T-helper 2 cell treated with Interferon-gamma antibody and Interleukin-4, amounts not matched to agents 5 μg/mL and 100 μg/mL, for 36 hours (primary cell): ENCODE results near the gene ANKS3.
A peak's percentile ranks its signal among the peaks of the same experiment; 100 is the strongest.

Source experiments
- DNase-seq: peaks from one replicate; pipeline ENCODE4 v3.0.0; 2021; ENCODE audit warnings: low spot score
- H3K27ac Mint-ChIP-seq: one replicate; pipeline ENCODE4 v1.8.0; 2021; ENCODE audit warnings: mild to moderate bottlenecking, mixed read lengths
- H3K27me3 Mint-ChIP-seq: one replicate; pipeline ENCODE4 v1.8.0; 2021; ENCODE audit warnings: low read depth, mixed read lengths
- H3K36me3 Mint-ChIP-seq: one replicate; pipeline ENCODE4 v1.8.0; 2021; ENCODE audit warnings: low read depth, mixed read lengths
- H3K4me1 Mint-ChIP-seq: one replicate; pipeline ENCODE4 v1.8.0; 2021; ENCODE audit warnings: low read depth, mixed read lengths
- H3K4me3 Mint-ChIP-seq: one replicate; pipeline ENCODE4 v1.8.0; 2022; ENCODE audit warnings: mild to moderate bottlenecking, moderate library complexity, mixed read lengths
- H3K9me3 Mint-ChIP-seq: one replicate; pipeline ENCODE4 v1.8.0; 2021; ENCODE audit warnings: mixed read lengths

Gene ANKS3

DNA sequence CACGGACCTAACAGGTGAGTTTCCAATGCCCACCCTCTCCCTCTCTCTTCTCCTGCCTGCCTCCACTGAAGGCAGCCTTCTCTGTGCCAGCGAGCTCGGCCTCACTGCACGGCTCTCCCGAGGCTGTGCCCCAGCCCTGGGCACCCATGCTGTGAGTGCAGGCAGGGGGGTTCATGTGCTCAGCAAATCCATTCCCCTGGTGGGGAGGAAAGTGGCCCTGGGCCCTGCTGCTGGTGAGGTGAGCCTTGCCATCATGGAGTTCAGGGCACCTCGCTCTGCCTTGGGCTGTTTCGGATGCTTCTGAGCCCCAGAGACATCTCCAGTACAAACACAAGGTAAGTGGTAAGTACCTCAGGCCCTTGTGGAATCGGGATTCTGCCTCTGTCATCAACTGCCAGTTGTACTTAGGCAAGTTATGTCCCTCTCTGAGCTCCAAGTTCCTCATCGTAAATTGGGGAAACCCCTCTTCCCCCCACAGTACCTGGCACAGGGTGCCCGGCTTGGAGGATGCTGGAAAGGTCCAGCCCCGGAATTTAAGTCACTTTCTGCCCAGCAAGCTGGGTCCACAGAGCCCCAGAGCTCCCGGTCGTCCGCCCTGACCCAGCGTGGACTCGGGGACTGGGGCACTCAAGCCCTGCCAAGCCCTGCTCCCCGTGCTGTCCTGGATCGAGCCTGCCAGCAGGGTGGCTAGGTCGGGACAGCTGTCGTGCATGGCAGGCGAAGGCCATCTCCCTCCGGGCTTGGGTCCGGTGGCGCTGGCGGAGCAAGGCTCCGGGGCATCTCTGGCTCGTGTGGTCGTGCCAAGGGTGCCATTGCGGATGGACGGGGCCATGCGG, 41.4 kb downstream of the ANKS3 start:
- Mint-ChIP-seq H3K27ac (peak overlapping the region; percentile 83), H3K9me3 (no peaks in the 10 kb centered on the region), H3K27me3 (no peaks in the 10 kb centered on the region), H3K4me3 (peak overlapping the region; percentile 82), H3K4me1 (no peaks in the 10 kb centered on the region), H3K36me3 (peaks cover 10% of the 10 kb centered on the region)
- DNase-seq = no peak

DNA sequence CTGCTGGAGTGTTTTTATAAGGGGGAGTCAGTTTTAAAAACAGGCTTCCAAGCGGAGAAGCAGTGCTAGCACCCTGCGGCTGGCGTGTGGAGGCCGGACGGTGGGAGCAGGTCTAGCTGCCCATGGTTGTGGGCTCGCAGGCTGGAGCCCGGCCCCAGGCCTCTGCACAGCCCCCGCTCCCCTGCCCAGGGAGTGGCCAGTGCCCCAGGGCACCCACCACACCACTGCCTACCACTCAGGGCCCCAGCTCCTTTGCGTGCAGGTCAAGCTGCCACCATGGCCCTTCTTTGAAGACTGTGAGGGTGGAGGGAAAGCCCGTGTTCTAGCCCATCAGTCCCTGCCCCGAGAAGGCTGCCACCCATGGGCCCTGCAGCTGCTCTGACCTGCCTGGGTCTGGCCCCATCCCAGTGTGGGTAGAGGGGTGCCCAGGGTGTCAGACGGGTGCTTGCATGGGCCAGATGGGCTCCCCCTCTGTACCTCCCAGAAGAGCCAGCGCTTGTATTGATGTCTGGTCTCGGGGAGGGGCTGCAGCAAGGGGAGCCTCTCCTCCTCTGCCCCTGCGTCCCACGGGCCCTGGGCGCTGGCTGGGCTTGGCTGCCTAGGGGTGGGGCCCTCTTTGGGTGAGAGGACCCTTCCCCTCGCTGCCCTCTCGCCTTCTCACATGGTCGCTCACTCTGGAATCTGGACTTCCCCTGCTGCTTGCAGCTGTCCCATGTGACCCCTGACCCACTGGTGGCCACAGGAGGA, 42.2 kb downstream of the ANKS3 start:
- Mint-ChIP-seq H3K36me3 (peaks cover 13% of the 10 kb centered on the region), H3K4me1 (no peaks in the 10 kb centered on the region), H3K27me3 (no peaks in the 10 kb centered on the region), H3K27ac (peak overlapping the region; percentile 62), H3K4me3 (peak overlapping the region; percentile 60), H3K9me3 (no peaks in the 10 kb centered on the region)
- no peak for DNase-seq

DNA sequence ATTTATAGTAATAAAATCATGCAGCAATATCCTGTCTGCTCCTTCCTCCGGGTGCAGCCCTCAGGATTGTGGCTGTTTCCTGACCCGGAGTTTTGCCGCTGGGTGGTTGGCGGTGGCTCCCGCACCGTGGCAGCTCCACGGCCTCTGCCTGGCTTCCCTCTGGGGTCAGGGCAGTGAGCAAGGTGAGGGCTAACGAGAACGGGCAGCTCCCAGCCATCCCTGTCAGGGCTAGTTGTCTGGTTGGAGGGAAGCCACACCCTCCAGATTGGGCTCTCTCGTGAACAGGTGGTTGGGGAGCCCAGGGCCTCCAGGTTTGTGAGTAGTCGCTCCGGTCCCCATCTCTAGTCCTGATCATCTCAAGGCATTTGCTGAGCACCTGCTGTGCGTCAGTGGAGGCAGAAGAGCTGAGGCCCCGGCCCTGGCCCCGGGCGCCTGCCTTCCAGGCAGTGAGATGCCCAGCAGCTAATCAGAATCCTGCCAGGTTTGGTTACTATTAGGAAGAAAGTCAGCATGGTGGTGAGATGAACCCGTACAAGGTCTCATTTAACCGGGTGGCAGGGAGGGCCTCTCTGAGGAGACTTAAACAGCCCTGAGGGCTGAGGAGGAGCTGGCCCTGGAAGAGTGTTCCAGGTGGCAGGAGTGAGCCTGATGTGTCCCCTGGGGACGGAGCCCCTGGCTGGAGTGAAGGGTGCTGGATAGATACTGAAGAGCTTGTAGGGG, 43.0 kb downstream of the ANKS3 start:
- peak overlapping the region; percentile 62 for H3K27ac Mint-ChIP-seq
- no peaks in the 10 kb centered on the region for H3K27me3 Mint-ChIP-seq
- peak overlapping the region; percentile 60 for H3K4me3 Mint-ChIP-seq
- peaks cover 14% of the 10 kb centered on the region for H3K36me3 Mint-ChIP-seq
- no peak for DNase-seq
- H3K9me3 Mint-ChIP-seq = no peaks in the 10 kb centered on the region
- H3K4me1 Mint-ChIP-seq = no peaks in the 10 kb centered on the region

DNA sequence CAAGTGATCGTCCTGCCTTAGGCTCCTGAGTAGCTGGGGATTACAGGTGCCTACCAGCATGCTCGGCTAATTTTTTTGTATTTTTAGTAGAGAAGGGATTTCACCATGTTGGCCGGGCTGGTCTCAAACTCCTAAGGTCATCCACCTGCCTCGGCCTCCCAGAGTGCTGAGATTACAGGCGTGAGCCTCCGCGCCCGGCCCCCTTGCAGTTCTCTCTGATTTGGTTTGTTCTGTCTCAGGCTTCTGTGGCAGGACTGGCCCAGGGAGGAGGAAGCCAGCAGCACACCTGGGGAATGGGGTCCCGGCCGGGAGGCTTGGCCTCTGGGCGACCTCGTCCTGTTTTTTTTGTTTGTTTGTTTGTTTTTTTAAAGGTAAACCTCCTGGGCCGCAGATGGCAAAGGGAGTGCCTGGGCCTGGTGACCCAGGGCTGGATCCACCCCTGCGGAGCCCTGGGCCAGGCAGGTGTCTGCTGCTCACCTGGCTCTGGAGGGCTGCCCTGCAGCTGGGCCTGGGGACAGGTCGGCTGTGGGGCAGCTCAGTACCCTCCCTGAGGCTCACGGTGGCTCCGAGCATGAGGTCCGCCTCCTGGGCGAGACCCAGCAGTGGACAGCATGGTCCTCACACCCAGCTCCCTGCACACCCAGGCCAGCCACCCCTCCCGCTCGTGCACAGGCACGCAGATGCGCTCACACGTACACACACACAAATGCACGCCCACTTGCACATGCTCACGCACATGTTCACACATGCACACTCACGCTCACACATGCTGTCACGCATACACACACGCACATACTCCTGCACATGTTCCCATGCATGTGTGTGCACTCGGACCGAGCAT, 44.0 kb downstream of the ANKS3 start:
- no peak overlapping the region for H3K4me3 Mint-ChIP-seq
- no peaks in the 10 kb centered on the region for H3K27me3 Mint-ChIP-seq
- H3K36me3 Mint-ChIP-seq = peaks cover 11% of the 10 kb centered on the region
- H3K4me1 Mint-ChIP-seq = no peaks in the 10 kb centered on the region
- DNase-seq = no peak
- no peaks in the 10 kb centered on the region for H3K9me3 Mint-ChIP-seq
- no peak overlapping the region for H3K27ac Mint-ChIP-seq

DNA sequence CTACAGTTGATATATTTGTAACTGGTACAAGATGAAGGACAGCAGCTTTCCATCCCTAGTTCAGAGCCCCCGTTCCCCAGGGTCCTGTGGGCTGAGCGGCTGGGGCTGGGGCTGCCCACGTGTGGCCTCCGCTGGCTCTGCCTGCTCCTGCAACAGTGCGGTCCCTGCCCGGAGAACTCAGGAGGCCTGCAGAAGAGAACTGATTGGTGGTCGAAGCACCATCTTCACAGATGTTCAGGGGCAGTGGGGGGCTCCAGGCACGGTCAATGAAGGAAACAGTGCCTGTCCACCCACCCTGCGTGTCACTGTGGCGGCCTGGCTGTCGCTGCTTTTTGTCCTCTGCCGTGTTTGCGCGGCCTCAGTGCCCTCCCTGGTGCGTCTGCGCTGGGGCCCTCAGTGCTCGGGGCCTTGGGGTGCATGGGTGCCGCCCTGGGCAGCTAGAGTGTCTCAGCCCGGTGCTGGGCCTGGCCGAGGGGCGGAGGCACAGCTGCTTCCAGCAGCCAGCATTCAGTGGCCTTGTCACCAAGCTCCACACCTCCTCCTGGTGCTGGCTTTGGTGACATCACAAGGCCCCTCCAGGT, 44.9 kb downstream of the ANKS3 start:
- H3K9me3 Mint-ChIP-seq = no peaks in the 10 kb centered on the region
- peaks cover 12% of the 10 kb centered on the region for H3K36me3 Mint-ChIP-seq
- DNase-seq = no peak

DNA sequence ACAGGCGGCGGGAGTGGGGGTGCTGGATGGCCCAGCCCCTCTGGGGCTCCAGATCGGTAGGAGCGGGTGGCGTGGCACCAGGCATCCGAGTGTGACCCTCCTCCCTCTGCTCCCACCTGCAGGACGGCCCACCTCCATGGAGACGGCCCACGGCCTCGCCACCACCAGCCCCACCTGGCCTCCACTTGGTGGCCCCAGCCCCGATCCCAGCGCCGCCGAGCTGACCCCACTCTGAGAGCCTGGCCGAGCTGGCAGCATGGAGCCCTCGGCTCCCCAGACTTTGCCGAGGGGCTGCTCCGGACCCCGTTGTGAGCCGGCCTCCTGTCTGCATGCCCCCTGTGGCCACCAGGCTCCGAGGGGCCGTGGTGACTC, 45.4 kb downstream of the ANKS3 start:
- no peak overlapping the region for H3K4me3 Mint-ChIP-seq
- no peak for DNase-seq
- H3K27me3 Mint-ChIP-seq = no peaks in the 10 kb centered on the region
- H3K4me1 Mint-ChIP-seq = no peaks in the 10 kb centered on the region
- peaks cover 12% of the 10 kb centered on the region for H3K36me3 Mint-ChIP-seq
- H3K9me3 Mint-ChIP-seq = no peaks in the 10 kb centered on the region
- H3K27ac Mint-ChIP-seq = no peak overlapping the region

More for the DNA sequence above, 44.9 kb downstream of the ANKS3 start:
- Mint-ChIP-seq H3K4me3 (no peak overlapping the region), H3K27ac (no peak overlapping the region), H3K4me1 (no peaks in the 10 kb centered on the region), H3K27me3 (no peaks in the 10 kb centered on the region)

DNA sequence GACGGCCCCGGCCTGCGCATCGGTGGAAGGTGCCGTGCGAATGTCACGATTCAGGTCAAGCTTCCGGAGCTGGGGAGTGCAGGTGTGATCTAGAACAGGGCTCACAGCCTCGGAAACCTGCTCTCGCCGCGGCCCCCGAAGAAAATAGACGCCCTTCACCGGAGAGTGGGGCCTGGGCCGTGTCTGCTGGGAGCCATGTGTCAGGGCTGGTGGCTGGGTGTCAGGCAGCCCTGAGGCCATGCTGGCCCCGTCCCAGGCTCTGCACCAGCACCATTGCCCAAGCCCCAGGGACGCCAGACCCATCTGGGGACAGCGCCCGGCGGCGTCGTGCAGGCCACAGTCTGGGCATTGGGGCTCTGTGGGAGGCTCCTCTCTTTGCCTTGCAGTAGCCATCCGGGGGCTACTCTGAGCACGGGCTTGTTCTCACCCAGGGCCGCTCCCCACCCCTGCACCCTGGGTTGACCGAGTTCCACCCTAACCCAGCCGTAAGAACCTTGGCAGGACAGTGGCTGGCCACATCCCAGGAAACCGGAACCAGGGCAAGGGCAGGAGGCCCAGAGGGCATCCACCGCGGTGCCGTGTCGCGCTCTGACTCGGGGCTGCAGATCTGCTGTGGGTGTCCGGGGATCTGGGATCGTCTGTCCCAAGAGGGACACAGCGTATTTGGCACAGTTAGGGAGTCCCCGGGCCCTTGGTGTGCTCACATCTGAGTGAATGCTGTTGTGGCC, 46.0 kb downstream of the ANKS3 start:
- H3K4me3 Mint-ChIP-seq = no peak overlapping the region
- no peaks in the 10 kb centered on the region for H3K27me3 Mint-ChIP-seq
- no peaks in the 10 kb centered on the region for H3K4me1 Mint-ChIP-seq
- H3K36me3 Mint-ChIP-seq = peaks cover 14% of the 10 kb centered on the region
- H3K9me3 Mint-ChIP-seq = no peaks in the 10 kb centered on the region
- H3K27ac Mint-ChIP-seq = no peak overlapping the region
- DNase-seq = no peak

DNA sequence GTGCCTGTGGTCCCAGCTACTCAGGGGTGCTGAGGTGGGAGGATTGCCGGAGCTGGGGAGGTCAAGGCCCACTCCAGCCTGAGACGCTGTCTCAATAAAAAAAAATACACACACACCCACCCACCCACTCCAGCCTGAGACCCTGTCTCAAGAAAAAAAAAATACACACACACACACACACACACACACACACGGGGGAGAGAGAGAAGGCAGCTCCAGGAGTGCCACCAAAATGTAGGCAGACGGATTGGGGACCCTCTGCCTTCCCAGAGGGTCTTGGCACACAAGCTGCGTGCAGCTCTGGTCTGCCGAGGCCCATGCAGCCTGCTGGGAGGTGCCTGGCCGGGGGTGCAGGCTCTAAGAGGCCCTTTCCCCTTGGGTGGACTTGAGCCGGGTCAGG, 46.7 kb downstream of the ANKS3 start:
- no peak overlapping the region for H3K27ac Mint-ChIP-seq
- no peaks in the 10 kb centered on the region for H3K9me3 Mint-ChIP-seq
- peaks cover 14% of the 10 kb centered on the region for H3K36me3 Mint-ChIP-seq
- H3K4me3 Mint-ChIP-seq = no peak overlapping the region
- H3K4me1 Mint-ChIP-seq = no peaks in the 10 kb centered on the region
- H3K27me3 Mint-ChIP-seq = no peaks in the 10 kb centered on the region
- DNase-seq = no peak

DNA sequence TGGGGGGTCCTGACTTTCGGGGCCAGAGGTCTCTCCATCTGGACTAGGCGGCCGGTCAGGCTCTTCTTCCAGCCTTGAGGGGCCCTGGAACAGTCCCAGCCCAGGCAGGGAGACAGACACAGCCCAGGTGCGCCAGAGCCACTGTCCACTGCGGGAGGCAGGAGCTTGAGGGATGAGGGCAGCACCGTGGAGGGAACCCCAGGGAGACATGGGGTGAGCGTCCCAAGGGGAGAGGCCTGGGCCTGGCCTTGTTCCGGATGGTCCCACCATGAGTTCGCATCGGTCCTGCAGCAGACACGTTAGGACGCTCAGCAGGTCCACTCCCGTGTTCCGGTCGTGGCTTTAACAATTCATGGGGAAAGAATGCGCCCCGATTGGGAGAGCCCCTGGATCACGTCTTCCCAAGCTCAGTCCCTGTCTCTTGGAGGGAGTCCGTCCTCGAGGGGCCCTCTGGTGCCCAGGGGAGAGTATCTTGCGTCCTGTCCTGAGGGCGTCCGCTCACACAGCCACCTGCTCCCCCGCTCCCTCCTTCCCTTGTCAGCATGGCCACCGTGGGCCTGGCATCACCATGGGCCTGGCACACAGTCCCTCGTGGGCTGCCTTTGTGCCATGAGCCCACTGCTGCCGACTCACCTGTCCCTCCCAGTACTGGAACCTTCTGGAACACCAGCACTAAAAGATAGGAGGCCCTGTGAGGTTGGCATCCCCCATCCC, 47.4 kb downstream of the ANKS3 start:
- Mint-ChIP-seq H3K36me3 (peaks cover 15% of the 10 kb centered on the region), H3K27me3 (no peaks in the 10 kb centered on the region), H3K4me1 (no peaks in the 10 kb centered on the region), H3K4me3 (no peak overlapping the region), H3K9me3 (no peaks in the 10 kb centered on the region), H3K27ac (no peak overlapping the region)
- no peak for DNase-seq

DNA sequence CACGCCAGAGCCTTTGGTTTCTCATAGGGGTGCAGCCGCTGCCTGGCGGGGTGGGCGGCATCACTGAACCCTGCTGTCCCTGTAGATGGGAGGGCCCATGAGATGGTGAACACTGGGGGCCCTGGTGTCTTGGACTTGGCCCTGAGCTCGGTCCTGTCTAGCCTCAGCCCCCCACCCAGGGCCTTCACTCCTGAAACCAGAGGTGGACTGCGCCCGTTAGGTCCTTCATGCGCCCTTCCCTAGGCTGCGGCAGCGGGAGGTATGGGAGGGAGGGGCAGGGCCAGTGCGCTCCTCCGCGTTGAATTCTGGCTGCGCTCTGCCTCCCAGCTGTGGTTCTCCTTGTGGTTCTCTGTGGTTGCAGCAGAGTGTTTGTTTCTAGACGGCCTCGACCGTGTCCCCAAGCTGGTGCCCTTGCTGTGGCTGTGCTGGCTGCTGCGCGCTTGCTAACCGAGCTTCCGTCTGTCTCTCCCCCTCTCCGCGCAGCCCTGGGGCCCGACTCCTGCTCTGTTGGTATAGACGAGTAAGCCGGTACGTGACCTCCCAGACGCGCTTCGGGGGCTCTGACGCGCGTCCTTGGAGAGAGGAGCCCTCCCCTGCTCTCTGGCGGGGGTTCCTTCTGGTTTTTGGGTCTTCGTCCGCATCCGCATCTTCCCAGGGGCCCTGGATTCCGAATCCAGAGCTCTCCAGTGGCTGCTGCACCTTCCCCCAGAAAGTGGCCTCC, 48.1 kb downstream of the ANKS3 start:
- Mint-ChIP-seq H3K4me3 (no peak overlapping the region), H3K36me3 (peaks cover 16% of the 10 kb centered on the region), H3K27me3 (no peaks in the 10 kb centered on the region), H3K4me1 (no peaks in the 10 kb centered on the region), H3K27ac (no peak overlapping the region), H3K9me3 (no peaks in the 10 kb centered on the region)
- no peak for DNase-seq

DNA sequence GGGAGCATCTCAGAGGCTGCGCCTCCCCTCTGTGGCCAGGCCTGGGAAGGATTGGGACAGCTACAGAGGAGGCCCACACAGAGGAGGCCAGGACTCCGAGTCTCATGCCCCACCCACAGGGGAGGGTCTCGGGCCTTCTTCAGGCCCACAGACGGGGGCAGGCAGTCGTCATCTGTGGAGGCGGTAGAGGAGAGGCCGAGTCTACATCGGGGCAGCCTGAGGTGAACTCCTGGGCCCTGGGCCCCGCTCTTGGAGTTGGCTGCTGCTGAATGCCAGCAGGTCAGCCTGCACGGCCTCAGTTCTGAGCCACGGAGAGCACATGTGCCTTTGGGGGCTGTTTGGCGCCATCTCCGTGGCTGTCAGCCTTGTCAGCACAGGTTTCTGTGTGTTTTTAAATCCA, 48.8 kb downstream of the ANKS3 start:
- H3K36me3 Mint-ChIP-seq = peaks cover 13% of the 10 kb centered on the region
- H3K4me1 Mint-ChIP-seq = no peaks in the 10 kb centered on the region
- no peak overlapping the region for H3K27ac Mint-ChIP-seq
- no peak for DNase-seq
- H3K27me3 Mint-ChIP-seq = no peaks in the 10 kb centered on the region
- H3K4me3 Mint-ChIP-seq = no peak overlapping the region
- H3K9me3 Mint-ChIP-seq = no peaks in the 10 kb centered on the region

DNA sequence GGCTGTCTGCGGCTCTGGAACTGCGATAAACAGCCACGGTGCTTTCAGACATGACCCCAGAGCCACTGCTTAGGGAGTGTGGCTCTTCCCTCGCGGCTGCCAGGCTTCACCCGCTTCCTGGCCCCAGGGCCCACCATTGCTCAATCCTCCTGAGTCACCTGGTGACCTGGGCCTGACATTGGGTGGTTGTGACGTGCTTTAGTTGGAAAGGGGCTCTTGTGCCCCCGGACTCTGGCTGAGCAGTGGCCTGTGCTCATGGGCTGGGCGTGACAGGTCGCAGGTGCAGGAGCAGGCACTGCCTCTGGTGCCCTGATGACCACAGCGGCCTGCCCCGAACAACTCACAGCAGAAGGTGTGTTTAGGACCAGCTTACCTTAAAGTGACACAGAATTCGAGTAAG, 49.3 kb downstream of the ANKS3 start:
- Mint-ChIP-seq H3K9me3 (no peaks in the 10 kb centered on the region), H3K27ac (no peak overlapping the region), H3K4me1 (no peaks in the 10 kb centered on the region), H3K27me3 (no peaks in the 10 kb centered on the region), H3K4me3 (no peak overlapping the region), H3K36me3 (peaks cover 13% of the 10 kb centered on the region)
- no peak for DNase-seq
